ENCODE data around the gene DNAJC28.
"Not testable (repeated sequence)": the region's sequence is repeated elsewhere in the genome, so short reads cannot be mapped to it uniquely, and the experiment has no call there.

Gene DNAJC28

GRCh38 chr21:33480481-33481103 is 10.9 kb downstream of the DNAJC28 start:
- DNase-seq = no peak

GRCh38 chr21:33479679-33480480 is 11.6 kb downstream of the DNAJC28 start, which contains the start of gene TMEM50B:
Gene TMEM50B (minus strand): TSS chr21:33479974. CDS start chr21:33468885, 11,089 bp downstream.
- DNase-seq = peak; percentile 73 to 82

GRCh38 chr21:33478935-33479678 is 12.4 kb downstream of the DNAJC28 start:
- peak in 1 of 2 experiments; percentile 13 for DNase-seq

- no peak for DNase-seq
These were observed 13.3 kb downstream of the DNAJC28 start for GRCh38 chr21:33478182-33478581.

GRCh38 chr21:33477066-33477465 is 14.4 kb downstream of the DNAJC28 start:
- DNase-seq = no peak

GRCh38 chr21:33473344-33473743 is 18.2 kb downstream of the DNAJC28 start:
- no peak for DNase-seq

- no peak for DNase-seq
These were observed 20.8 kb downstream of the DNAJC28 start for GRCh38 chr21:33470701-33471100.

GRCh38 chr21:33469183-33469582 is 22.3 kb downstream of the DNAJC28 start:
- DNase-seq = not testable (repeated sequence)

- no peak for DNase-seq
These were observed 29.8 kb downstream of the DNAJC28 start for GRCh38 chr21:33461538-33462250.

GRCh38 chr21:33458861-33459260 is 32.7 kb downstream of the DNAJC28 start:
- DNase-seq = no peak

- DNase-seq = no peak
These were observed 35.6 kb downstream of the DNAJC28 start for GRCh38 chr21:33455686-33456446.

- DNase-seq = no peak
These were observed 39.2 kb downstream of the DNAJC28 start for GRCh38 chr21:33452362-33452761.

- no peak for DNase-seq
These were observed 39.9 kb downstream of the DNAJC28 start for GRCh38 chr21:33451634-33452071.

- DNase-seq = no peak
These were observed 41.9 kb downstream of the DNAJC28 start for GRCh38 chr21:33449616-33450015.

- not testable (repeated sequence) for DNase-seq
These were observed 44.9 kb downstream of the DNAJC28 start for GRCh38 chr21:33446620-33447019.

GRCh38 chr21:33444499-33444898 is 47.0 kb downstream of the DNAJC28 start:
- DNase-seq = no peak

GRCh38 chr21:33443194-33443593 is 48.3 kb downstream of the DNAJC28 start:
- no peak for DNase-seq

- DNase-seq = no peak
These were observed 49.7 kb downstream of the DNAJC28 start for GRCh38 chr21:33441489-33442477.
